SK-N-SH (cell line): ENCODE measurements around the gene SACM1L.

Source experiments
- EP300 ChIP-seq, 2 experiments: IDR thresholded peaks; 2 replicates each; pipeline versions ENCODE4 v1.4.0 to v1.6.1; 2012; ENCODE audit warnings: borderline replicate concordance in 1 of 2, low read depth in 1 of 2, low read length in 1 of 2
- MXI1 ChIP-seq: IDR thresholded peaks from 2 replicates; pipeline ENCODE4 v1.6.1; 2012; ENCODE audit warnings: mild to moderate bottlenecking, low read depth, low read length, improper control_type of control experiment
- NFIC ChIP-seq: IDR thresholded peaks from 2 replicates; pipeline ENCODE4 v1.4.0; 2012; ENCODE audit warnings: borderline replicate concordance
- NRF1 ChIP-seq: IDR thresholded peaks from 2 replicates; pipeline ENCODE4 v1.6.1; 2012; ENCODE audit warnings: low read depth, mild to moderate bottlenecking, low read length
- RAD21 ChIP-seq: IDR thresholded peaks from 2 replicates; pipeline ENCODE4 v1.6.1; 2012; ENCODE audit warnings: mild to moderate bottlenecking, low read length
- TF ChIP-seq, protein P1 (sequence below): fragments of 150-350 bp; IDR thresholded peaks from 2 replicates; pipeline ENCODE4 v1.6.1; 2017; ENCODE audit warnings: antibody characterized with exemption, low read length, low read depth, borderline replicate concordance
- TF ChIP-seq, protein P2 (sequence below): fragments of 200-600 bp; sonication (generic); IDR thresholded peaks from 2 replicates; pipeline ENCODE4 v1.6.1; 2017; ENCODE audit warnings: antibody characterized with exemption, mild to moderate bottlenecking, moderate library complexity

GRCh38 chr3:45729614-45730013, 40.4 kb downstream of the SACM1L start:
- no peak for TF ChIP-seq RAD21
- TF ChIP-seq, protein P1, sequence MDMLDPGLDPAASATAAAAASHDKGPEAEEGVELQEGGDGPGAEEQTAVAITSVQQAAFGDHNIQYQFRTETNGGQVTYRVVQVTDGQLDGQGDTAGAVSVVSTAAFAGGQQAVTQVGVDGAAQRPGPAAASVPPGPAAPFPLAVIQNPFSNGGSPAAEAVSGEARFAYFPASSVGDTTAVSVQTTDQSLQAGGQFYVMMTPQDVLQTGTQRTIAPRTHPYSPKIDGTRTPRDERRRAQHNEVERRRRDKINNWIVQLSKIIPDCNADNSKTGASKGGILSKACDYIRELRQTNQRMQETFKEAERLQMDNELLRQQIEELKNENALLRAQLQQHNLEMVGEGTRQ: no peak
- TF ChIP-seq, protein P2, sequence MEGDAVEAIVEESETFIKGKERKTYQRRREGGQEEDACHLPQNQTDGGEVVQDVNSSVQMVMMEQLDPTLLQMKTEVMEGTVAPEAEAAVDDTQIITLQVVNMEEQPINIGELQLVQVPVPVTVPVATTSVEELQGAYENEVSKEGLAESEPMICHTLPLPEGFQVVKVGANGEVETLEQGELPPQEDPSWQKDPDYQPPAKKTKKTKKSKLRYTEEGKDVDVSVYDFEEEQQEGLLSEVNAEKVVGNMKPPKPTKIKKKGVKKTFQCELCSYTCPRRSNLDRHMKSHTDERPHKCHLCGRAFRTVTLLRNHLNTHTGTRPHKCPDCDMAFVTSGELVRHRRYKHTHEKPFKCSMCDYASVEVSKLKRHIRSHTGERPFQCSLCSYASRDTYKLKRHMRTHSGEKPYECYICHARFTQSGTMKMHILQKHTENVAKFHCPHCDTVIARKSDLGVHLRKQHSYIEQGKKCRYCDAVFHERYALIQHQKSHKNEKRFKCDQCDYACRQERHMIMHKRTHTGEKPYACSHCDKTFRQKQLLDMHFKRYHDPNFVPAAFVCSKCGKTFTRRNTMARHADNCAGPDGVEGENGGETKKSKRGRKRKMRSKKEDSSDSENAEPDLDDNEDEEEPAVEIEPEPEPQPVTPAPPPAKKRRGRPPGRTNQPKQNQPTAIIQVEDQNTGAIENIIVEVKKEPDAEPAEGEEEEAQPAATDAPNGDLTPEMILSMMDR: no peak
- no peak for TF ChIP-seq NRF1
- TF ChIP-seq MXI1: no peak
- no peak for TF ChIP-seq NFIC
- TF ChIP-seq EP300 (IDR thresholded peaks at IDR 0.05; ENCODE audit: borderline replicate concordance in 1 of 2, low read depth in 1 of 2, low read length in 1 of 2): no peak
